ENCODE measurements around the gene RAB27B. TPM values are rescaled to one million over a fixed set of nuclear protein-coding genes. Genes with fewer than 3 reads are reported as not detected.

RAB27B gene
- total and polyA plus RNA-seq, 10 of the 15 experiments (the other 5 are each of a cell fraction or from before 2014, with no cell fraction given), result under 0.01 to 0.03 TPM; not detected in 8

- TF ChIP-seq SRF (IDR thresholded peaks at IDR 0.05; ENCODE audit: low read depth in 2 of 2, low read length in 2 of 2) (no peak), RB1 (IDR thresholded peaks at IDR 0.05; ENCODE audit: borderline replicate concordance) (no peak), ZBTB11 (CRISPR knock-in tag; IDR thresholded peaks at IDR 0.05) (no peak)
Observed at GRCh38 chr18:54923339-54923956, 95.2 kb downstream of the RAB27B start (continued).

- intact Hi-C loops (cut with micrococcal nuclease; ENCODE audit: unreplicated experiment), result no loop called here
- ATAC-seq, result no peak
- H3K4me2 ChIP-seq (ENCODE audit: control insufficient read depth, insufficient read depth), result no peak overlapping the region
- H3K36me3 ChIP-seq (ENCODE audit: control insufficient read depth in 2 of 2, insufficient read depth in 2 of 2, low read length in 1 of 2), result no peaks in the 10 kb centered on the region
- H4K20me1 ChIP-seq (ENCODE audit: control insufficient read depth, insufficient read depth), result no peaks in the 10 kb centered on the region
- H3K27me3 ChIP-seq (replicated peaks in 1 of 2; ENCODE audit: control insufficient read depth in 2 of 2, insufficient read depth in 2 of 2, low read length in 1 of 2), result no peaks in the 10 kb centered on the region
- TF ChIP-seq CHD2 (IDR thresholded peaks at IDR 0.05; ENCODE audit: borderline replicate concordance, low read depth, low read length), result no peak
- no peak for TF ChIP-seq E4F1 (IDR thresholded peaks at IDR 0.05; ENCODE audit: borderline replicate concordance, partially characterized antibody)
- TF ChIP-seq ELK1 (IDR thresholded peaks at IDR 0.05; ENCODE audit: low read depth, low read length), result no peak
- TF ChIP-seq IRF5 (IDR thresholded peaks at IDR 0.05; ENCODE audit: borderline replicate concordance), result no peak
- no peak for TF ChIP-seq NFXL1 (IDR thresholded peaks at IDR 0.05; ENCODE audit: borderline replicate concordance)
- no peak for TF ChIP-seq CREB1 (IDR thresholded peaks at IDR 0.05; ENCODE audit: low read depth)
- no peak for TF ChIP-seq EED (IDR thresholded peaks at IDR 0.05; ENCODE audit: low read depth)
- no peak for TF ChIP-seq SMAD1 (IDR thresholded peaks at IDR 0.05; ENCODE audit: low read depth, partially characterized antibody)
- no peaks in the 10 kb centered on the region for H3K79me2 ChIP-seq (ENCODE audit: control insufficient read depth, insufficient read depth, low read length)
- no peak overlapping the region for H3K4me3 ChIP-seq
- WGBS (ENCODE audit: insufficient coverage, insufficient replicate concordance, low lambda C conversion rate, missing lambda C conversion rate), result 47% methylated on average over 1 of the region's 1 CpG
- in situ Hi-C loops (cut with MboI), result no loop called here
- RAD21 ChIA-PET (ENCODE audit: unreplicated experiment), result no interaction called here
- no peaks in the 10 kb centered on the region for H3K9me3 ChIP-seq (replicated peaks; ENCODE audit: control insufficient read depth, insufficient read depth, low read length)
- no TSS peak for BruUV-seq (replicated peaks)
- DNase-seq (ENCODE audit: low read depth, low spot score), result no peak
- no peak for FAIRE-seq
- POLR2A ChIA-PET, result no interaction called here
- SMC1A ChIA-PET (ENCODE audit: uncharacterized antibody, unreplicated experiment), result no interaction called here
- H3K9ac ChIP-seq (ENCODE audit: control insufficient read depth, insufficient read depth, low read length), result no peak overlapping the region
- no peaks in the 10 kb centered on the region for H3K4me1 ChIP-seq (ENCODE audit: control insufficient read depth, insufficient read depth, low read length)
- CTCF ChIA-PET, result no interaction called here
- no peak overlapping the region for H3K27ac ChIP-seq (ENCODE audit: control insufficient read depth, insufficient read depth)
- no peak overlapping the region for H2AFZ ChIP-seq (ENCODE audit: control insufficient read depth, low read depth, low read length)
Observed at GRCh38 chr18:54924948-54925347, 96.7 kb downstream of the RAB27B start.
